NCI-H345 treated with DMSO at 0.1 percent for 48 hours (cell line): ENCODE results near the gene WDR43.
A peak's percentile ranks its signal among the peaks of the same experiment; 100 is the strongest.

Experiments
- DNase-seq: peaks from one replicate; lab custom pipeline; 2025; ENCODE audit not compliant: unreplicated experiment; lab: John Stamatoyannopoulos, UW

WDR43 gene

GRCh38 chr2:28909655-28910353 is 15.3 kb downstream of the WDR43 start:
- no peak for DNase-seq

- DNase-seq: no peak
Observed at GRCh38 chr2:28915939-28916338, 21.5 kb downstream of the WDR43 start.

- DNase-seq: no peak
Observed at GRCh38 chr2:28926847-28927246, 32.4 kb downstream of the WDR43 start.

GRCh38 chr2:28927469-28927868 is 33.0 kb downstream of the WDR43 start:
- DNase-seq: no peak

GRCh38 chr2:28927878-28928277 is 33.4 kb downstream of the WDR43 start:
- no peak for DNase-seq

GRCh38 chr2:28929581-28929980 is 35.1 kb downstream of the WDR43 start:
- no peak for DNase-seq

GRCh38 chr2:28930205-28930604 is 35.7 kb downstream of the WDR43 start:
- DNase-seq: no peak

GRCh38 chr2:28934769-28935168 is 40.3 kb downstream of the WDR43 start:
- no peak for DNase-seq

GRCh38 chr2:28941008-28941407 is 46.5 kb downstream of the WDR43 start:
- DNase-seq: no peak

GRCh38 chr2:28944535-28945248 is 50.2 kb downstream of the WDR43 start:
- no peak for DNase-seq

GRCh38 chr2:28948160-28948559 is 53.7 kb downstream of the WDR43 start:
- DNase-seq: no peak

GRCh38 chr2:28949190-28949589 is 54.7 kb downstream of the WDR43 start:
- DNase-seq: no peak

- no peak for DNase-seq
Observed at GRCh38 chr2:28949617-28950305, 55.3 kb downstream of the WDR43 start.

- DNase-seq: no peak
Observed at GRCh38 chr2:28950941-28951630, 56.6 kb downstream of the WDR43 start.

GRCh38 chr2:28951910-28952835 is 57.7 kb downstream of the WDR43 start:
- no peak for DNase-seq

- no peak for DNase-seq
Observed at GRCh38 chr2:28952836-28953211, 58.4 kb downstream of the WDR43 start.

- no peak for DNase-seq
Observed at GRCh38 chr2:28955467-28955866, 61.0 kb downstream of the WDR43 start.

- peak; percentile 70 for DNase-seq
Observed at GRCh38 chr2:28956415-28956826, 62.0 kb downstream of the WDR43 start.

- DNase-seq: peak; percentile 39
Observed at GRCh38 chr2:28956890-28957289, 62.4 kb downstream of the WDR43 start.

- DNase-seq: peak; percentile 67
Observed at GRCh38 chr2:28958689-28959088, 64.2 kb downstream of the WDR43 start.
